T-helper 9 cell (primary cell): ENCODE results near the gene SNX9.
"Not testable (repeated sequence)": the region's sequence is repeated elsewhere in the genome, so short reads cannot be mapped to it uniquely, and the experiment has no call there.

ENCODE experiments used
- DNase-seq: peaks from one replicate; pipeline ENCODE4 v3.0.0-alpha.2; 2020

Gene SNX9

DNA sequence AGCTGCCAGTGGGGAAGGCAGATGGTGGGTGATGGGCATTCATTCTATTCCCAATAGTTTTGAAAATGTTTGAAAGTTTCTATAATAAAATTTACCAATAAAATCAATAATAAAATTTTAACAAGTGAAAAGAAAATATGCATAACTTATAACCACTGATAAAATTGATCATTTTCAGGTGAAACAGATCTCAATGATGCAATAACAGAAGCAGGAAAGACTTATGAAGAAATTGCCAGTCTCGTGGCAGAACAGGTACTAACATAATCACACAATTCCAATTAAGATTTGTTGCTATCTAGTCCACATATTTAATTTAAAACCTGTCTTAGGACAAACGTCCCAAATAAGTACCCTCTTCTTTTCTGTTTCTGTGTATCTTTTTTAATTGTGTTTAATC is 112.7 kb downstream of the SNX9 start:
- no peak for DNase-seq

DNA sequence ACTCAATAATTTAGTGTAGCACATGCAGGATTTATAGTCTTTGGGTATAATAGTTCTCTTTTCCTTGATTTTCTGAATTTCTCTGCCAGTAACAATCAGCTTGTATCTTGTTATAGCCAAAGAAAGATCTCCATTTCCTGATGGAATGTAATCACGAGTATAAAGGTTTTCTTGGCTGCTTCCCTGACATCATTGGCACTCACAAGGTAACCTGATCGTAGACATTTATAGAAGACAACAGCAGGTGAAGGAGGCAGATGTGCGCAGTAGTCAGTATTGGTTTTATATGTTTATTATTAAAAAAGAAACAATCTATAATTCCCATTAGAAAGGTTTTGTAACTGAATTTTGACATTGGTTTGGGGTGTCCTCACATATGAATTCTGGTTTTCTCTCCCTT is 114.3 kb downstream of the SNX9 start:
- DNase-seq, result no peak

DNA sequence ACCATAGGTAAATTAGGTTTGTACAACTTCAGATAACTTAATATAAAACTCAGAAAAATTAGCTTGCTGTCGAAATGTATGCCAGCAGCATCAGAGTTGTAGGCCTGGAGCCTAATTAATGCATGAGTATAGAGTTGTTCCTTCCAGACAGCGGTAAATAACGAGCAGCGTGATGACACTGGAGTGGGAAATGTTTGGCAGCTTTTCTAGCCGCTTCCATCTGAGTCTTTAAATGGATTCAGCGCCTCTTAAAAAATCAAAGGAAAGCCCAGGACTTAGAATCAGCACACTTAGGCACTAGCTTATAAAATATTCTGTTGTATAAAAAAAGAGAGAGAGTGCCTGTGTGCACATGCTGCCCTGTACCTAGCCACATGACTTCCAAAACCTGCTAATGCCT is 114.9 kb downstream of the SNX9 start:
- no peak for DNase-seq

DNA sequence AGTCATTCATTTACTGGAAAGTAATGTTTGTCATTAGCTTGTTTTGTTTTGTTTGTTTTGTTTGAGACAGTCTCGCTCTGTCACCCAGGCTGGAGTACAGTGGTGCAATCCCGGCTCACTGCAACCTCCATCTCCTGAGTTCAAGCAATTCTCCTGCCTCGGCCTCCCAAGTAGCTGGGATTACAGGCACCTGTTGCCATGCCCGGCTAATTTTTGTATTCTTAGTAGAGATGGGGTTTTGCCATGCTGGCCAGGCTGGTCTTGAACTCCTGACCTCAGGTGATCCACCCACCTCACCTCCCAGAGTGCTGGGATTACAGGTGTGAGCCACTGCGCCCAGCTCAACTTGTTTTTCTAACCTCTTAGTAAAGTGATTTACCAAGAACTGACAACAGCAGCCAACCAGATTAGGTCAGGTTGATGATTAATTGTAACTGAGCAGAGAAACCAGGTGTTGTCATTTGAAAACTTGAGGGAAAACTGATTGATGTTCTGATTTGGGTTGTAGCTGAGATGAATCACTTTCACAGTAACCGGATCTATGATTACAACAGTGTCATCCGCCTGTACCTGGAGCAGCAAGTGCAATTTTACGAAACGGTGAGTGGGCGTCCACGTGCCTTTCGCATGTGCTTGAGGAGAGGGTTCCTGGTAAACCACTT is 117.5 kb downstream of the SNX9 start:
- DNase-seq, result not testable (repeated sequence)

DNA sequence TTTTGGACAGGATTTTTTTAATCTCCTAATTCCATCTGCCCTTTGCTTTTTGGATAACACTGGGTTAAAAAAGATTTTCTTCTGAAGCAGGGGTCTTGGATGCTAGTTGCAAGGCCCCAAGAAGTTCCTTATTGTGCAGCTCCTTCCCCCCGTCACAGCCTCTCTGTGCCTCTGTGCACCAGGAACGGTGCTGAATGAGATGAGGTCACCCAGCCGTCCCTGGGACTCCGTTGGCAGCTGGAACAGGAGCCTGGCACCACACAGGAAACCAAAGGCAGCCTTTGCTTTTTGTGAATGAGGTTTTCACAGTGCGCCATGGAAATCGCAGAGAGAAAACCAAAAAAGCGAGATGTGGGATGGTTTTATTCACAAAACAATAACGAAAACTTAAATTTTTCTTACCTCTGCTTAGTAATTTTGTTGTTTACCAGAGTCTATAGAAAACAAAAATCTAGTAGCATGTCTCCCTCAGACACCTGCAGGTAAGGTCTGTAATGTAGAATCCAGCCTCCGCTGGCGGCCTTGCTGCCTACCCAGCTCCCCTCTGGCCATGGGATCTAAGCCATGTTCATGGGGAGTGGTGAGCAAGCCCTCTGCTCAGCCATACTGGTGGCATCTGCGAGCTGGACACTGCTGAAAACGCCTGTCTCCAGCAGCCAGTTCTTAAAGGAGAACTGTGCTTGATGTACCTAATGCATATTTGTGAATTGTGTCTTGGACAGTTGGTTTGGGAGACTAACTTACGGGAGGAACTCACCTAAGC is 118.2 kb downstream of the SNX9 start:
- DNase-seq, result no peak

DNA sequence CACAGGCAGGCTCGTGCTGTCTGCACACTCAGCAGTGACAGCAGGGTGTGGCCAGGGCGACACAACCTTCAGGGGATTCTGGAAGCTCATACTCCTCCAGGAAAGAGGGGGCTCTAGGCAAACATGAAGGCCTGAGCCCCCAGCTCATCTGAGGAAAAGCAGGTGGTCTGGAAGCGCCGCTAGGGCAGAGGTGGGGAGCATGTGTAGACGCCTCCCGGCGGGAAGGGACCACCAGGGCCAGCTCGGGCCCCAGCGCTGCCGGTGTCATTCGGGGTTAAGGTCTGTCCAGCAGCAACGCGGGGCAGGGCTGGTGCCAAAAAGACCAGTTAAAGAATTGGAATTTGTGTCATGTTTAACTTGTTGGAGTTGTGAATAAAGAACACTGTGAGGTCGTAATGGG is 119.3 kb downstream of the SNX9 start:
- DNase-seq, result no peak

DNA sequence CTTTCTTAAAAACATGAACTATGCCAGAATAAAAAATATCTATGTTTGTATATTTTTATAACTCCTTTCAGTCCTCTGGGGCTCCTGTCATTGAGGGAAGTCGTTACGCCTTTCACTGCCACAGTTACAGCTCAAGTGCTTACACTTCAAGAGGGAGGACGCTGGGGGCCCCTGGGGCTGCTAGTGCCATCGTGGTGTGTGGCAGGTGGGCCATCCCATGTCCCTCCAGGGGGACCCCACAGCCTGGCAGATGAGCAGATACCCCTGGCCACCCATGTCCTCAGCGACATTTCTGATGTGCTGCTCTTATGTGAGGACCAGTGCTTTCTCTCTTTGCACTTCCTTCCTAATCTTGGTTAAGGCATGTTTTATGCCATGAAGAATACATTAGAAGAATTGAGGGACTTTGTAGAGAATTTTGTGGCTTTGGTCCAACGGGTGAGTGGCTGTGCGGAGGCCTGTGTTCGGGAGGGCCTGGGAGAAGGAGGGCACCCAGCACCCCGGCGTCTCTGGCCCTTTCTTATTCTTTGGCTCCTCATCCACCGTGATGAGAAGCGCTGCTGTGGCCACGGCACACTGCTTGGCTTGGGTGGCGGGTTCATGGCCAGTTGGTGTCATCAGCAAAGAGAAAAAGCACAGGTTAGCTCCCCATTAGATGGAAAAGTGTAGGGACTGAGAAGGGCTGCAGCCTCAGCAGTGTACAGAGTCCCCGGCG is 120.4 kb downstream of the SNX9 start:
- no peak for DNase-seq

DNA sequence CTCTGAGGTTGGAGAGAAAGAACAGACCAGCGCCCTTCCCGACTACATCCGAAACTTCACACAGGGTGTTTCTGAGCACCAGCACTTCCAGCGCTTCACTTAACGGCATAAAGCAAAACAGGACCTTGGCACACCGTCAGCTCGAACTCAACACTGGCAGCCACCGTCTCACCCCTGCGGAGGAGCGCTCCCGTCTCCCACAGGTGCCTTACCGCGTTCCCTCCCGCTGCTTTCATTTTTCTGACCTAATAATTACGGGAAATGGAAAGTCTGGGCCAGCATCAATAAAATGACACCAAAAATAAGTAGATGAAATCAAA is 120.9 kb downstream of the SNX9 start:
- DNase-seq, result no peak

DNA sequence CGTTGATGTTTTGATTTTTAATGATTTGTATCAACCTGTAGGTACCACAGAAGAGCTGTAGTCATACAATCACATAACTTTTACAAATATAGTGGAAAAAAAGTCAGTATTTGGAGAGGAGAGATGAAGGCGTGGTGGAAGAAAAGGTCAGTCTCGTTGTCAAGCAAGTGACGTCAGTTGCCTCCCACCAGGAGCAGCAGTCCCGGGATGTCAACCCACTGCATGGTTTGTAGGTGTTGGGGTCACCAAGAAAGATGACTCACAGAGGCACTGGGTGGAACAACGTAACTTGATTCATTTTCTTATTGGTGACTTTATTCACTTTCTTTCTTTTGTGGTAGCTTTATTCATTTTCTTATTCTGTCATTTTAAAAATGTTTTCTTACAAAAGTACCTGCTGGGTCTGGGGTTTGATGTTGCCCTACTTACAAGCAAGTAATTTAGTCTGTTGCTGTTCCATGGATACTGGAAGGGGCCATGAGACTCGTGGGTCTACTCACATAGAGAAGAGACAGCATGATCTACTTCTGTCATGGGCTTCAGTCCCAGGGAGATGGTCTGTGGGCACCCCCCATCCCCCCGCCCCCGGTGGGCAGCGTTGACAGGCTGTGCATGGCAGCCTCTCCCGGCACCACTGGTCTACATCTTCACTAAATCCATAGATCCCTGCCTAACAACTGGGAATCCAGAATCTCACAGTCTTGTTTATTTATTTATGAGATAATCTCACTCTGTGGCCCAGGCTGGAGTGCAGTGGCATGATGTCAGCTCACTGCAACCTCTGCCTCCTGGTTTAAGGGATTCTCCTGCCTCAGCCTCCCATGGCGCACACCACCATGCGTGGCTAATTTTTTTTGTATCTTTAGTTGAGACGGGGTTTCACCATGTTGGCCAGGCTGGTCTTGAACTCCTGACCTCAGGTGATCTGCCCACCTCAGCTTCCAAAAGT is 122.2 kb downstream of the SNX9 start:
- no peak for DNase-seq

DNA sequence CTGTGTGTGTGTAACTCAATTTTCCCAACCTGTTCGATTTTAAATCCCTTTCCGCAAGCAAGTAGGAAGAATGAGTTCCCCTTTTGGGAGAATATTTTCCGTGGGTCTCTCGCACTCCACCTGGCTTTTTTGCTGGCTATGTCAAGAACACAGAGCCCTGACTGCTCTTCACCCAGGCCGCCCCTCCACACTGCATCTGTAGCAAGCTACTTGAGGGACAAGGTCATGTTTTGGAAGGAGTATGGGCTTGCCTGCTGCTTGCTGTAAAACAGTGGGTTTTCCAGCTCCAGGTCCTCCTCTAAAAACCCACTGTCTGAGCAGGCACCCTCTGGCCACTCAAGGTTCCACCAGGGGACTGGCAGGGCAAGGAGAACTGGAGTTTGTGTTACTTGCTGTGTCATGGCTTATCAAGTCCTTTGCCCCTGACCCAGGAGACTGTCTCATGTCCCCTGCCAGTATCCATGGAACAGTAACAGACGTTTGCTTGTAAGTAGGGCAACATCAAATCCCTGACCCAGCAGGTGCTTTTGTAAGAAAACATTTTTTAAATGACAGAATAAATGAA is 123.1 kb downstream of the SNX9 start:
- DNase-seq, result no peak

DNA sequence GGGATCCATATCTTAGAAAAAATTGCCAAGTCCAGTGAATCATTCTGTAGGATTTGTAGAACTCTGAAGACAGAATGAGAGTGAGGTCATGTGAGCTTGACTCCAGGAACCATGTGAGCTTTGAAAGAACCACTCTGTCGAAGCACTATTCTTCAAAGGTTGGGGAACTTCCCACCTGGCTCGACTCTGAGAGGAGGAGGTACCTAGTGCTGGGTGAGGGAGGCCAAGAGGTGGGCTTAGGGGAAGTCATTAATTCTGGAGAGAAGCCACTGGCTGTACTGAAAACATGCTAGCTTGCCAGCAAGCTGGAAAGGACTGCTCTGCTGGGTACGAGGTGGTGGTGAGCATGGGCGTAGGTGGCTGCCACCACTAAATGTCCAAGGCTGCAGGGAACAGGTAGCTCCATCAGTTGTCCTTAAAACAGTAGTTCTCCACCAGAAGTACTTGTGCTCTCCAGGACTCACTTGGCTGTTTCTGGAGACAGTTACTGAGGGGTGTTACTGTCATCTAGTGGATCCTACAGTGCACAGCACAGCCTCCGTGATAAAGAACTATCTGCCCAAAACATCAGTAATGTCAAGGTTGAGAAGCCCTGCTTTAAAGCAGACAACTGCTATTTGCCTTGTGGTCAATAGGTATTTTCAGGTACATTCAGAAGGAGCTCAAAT is 124.0 kb downstream of the SNX9 start:
- no peak for DNase-seq

DNA sequence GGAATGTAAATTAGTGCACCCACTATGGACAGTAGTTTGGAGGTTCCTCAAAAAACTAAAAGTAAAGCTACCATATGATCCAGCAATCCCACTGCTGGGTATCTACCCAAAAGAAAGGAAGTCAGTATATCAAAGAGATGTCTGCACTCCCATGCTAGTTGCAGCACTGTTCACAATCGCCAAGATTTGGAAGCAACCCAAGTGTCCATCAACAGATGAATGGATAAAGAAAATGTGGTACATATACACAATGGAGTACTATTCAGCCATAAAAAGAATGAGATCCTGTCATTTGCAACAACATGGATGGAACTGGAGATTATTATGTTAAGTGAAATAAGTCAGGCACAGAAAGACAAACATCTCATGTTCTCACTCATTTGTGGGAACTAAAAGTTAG is 127.9 kb downstream of the SNX9 start:
- DNase-seq, result not testable (repeated sequence)

DNA sequence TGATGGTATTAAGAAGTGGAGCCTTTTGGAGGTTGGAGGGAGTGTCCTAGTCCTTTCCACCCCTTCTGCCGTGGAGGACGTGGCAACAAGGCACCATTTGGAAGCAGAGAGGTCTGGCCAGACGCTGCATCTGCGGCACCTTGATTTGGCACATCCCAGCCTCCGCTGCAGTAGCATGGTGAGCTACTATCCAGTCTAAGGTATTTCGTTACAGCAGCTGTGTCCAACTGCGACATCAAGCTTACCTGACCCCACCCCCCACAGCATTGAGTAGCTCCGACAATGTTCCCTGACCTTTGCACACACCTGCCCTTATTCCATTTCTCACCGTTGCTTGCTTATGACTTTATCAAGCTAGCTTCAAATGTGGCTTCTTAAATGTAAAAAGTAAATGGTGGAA is 128.8 kb downstream of the SNX9 start:
- DNase-seq, result no peak

DNA sequence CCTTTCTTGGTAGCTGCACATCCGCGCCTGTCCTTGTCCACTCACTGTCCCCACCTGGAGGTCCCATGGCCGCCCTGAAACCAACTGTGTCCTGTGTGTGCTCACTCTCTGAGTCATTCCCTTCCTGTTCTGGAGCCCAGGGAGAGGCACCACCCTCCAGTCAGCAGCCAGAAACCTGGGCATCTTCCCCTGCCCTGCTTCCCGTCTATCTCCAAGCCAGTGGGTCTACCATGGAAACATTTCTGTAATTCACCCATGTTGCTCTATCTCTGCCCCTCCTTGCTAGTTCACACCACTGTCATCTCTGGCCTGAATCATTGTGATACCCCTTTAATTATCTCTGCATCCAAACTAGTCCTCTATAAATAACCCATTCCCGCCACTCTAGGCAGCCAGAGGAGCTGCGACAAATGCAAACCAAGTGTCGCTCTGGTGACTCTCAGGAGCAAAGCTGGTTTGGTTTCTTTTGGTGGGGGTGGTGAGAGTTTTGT is 129.9 kb downstream of the SNX9 start:
- no peak for DNase-seq

DNA sequence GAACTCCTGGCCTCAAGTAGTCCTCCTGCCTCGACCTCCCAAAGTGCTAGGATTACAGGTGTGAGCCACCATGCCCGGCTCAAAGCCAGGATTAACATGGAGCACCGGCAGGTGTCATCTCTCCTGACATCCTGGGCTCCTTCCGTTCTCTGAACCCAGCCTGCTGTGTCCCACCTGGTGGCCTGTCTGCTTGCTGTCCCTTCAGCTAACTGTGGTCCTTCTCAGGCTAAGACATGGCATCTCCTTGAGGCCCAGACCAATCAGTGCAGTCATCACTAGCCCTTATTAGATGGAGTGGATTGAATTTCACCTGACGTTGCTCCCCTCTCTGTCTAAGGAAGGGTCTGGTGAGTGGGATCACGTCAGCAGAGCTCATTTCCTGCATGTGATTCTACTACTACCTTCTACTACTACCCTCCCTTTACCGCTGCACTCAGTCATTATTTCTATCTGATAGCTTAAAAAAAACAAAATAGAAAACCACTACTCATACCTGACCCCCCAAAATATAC is 130.6 kb downstream of the SNX9 start:
- no peak for DNase-seq

DNA sequence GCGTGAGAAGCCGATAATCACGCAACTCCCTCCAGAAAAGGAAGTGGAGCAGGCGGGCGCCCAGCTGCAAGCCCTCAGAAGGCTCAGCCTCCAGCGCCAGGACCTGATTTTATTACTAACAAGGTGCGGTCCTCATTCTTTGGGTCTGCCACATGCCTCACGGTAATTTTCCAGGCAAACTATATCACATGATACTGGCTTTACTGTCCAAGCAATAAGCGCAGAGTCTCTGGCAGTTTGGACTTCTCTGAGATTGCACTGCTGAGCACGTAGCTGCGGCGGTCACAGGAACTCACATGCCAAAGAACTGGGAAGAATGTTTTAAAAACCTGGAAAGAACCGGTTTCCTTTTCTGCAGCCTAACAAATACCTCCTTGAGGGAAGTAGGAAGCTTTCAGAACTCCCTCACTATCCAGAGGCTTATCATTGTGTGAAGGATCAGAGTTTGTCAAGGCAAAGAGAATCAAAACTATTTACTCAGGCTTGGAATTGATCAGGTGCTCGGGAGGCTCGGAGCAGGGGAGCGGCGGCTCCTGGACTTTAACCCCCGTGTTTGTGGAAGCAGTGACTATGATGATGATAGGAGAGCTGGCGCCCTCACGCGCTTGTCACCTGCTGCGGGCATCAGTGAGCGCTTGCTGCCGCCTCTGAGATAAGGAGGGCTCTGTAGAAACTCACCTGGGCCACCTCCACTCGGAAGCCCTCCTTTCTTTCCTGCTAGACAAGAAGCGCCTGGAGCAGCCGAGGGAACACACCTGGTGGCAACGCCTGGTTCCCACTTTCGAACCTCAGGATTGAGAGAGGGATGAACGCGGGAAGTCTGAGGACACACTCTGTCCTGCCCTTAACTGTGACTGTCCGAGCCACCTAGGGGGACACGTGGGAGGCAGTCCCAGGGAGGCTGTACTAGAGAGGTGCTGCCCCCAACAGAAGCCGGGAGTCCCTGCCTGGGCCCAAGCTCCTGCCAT is 131.4 kb downstream of the SNX9 start:
- no peak for DNase-seq

DNA sequence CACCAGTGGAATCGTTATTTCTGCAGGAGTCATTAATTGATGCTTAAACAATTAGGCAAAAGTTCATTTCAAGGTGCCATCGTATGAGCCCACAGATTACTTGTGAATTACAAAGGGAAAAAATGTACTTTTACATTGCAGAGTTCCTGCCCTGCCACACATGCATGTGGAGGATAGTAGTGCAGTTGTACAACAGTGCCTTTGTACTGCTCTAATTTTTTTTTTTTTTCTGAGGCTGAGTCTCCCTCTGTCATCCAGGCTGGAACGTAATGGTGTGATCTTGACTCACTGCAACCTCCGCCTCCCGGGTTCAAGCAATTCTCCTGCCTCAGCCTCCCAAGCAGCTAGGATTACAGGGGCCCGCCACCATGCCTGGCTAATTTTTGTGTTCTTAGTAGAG is 132.6 kb downstream of the SNX9 start:
- no peak for DNase-seq

DNA sequence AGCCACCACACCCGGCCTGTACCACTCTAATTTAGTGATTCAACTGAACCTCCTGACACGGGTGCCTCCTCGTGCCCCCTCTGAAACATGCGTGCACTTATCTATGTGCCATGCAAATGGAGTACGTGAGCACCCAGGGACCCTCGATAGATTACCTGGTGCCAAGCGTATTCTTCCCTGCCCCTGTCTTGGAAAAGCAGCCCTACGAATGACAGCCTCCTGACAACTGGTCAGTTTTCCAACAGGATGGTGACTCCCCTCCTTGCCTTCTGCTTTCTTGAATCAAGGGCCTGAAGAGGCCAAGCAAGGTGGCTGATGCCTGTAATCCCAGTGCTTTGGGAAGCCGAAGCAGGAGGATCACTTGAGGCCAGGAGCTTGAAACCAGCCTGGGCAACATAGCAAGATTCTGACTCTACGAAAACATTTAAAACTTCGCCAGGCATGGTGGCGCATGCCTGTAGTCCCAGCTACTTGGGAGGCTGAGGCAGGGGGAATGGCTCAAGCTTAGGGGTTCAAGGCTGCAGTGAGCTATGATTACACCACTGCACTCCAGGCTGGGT is 133.2 kb downstream of the SNX9 start:
- no peak for DNase-seq

DNA sequence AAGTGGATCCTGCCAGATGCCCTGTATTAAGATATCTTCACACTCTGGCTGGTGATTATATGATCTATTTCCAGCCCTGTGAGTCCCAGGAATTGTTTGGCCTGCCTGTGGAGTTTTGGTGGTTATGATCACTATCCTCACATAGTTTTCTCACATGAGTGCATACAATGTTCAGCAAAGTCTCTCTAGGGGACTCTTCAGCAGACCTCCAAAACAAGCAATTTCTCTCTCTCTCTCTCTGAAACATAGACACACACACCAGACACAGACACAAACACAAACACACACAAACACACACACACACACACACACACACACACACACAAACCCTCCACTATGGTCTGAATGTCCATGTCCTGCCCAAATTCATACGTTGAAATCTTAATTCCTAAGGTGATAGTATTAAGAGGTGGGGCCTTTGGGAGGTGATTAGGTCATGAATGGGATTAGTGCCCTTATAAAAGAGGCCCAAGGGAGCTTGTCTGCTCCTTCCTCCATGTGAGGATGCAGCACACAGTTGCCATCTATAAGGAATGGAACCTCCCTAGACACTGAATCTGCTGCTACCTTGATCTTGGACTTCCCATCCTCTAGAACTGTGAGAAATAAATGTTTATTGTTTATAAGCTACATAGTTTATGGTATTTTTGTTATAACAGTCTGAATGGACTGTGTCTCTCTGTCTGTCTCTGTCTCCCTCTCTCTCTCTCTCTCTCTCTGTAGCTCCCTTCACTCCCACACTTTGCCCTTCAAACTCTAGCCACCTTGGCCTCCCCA is 136.6 kb downstream of the SNX9 start:
- no peak for DNase-seq
